A204.1 (cell line): ENCODE results near the gene EXOC3L1.

Experiments
- FAIRE-seq: peaks from 2 replicates; lab custom pipeline; 2012; peaks lifted over from hg19 to GRCh38; lab: Jason Lieb, UNC

EXOC3L1 gene

GRCh38 chr16:67190041-67190440, at the start of gene EXOC3L1:
EXOC3L1 (minus strand) TSS chr16:67190136; CDS start chr16:67189676, 460 bp downstream.
- no peak for FAIRE-seq

- no peak for FAIRE-seq
Observed at GRCh38 chr16:67238806-67239470, 49.0 kb upstream of the EXOC3L1 start.

- no peak for FAIRE-seq
Observed at GRCh38 chr16:67238278-67238575, 48.3 kb upstream of the EXOC3L1 start.

GRCh38 chr16:67237396-67238277, 47.7 kb upstream of the EXOC3L1 start:
- FAIRE-seq = no peak

- FAIRE-seq = no peak
Observed at GRCh38 chr16:67236563-67237395, 46.8 kb upstream of the EXOC3L1 start.

- FAIRE-seq = no peak
Observed at GRCh38 chr16:67235816-67236562, 46.1 kb upstream of the EXOC3L1 start.

- no peak for FAIRE-seq
Observed at GRCh38 chr16:67234180-67234597, 44.3 kb upstream of the EXOC3L1 start.

GRCh38 chr16:67233596-67233995, 43.7 kb upstream of the EXOC3L1 start:
- FAIRE-seq = no peak

GRCh38 chr16:67230809-67231660, 41.1 kb upstream of the EXOC3L1 start:
- no peak for FAIRE-seq

- no peak for FAIRE-seq
Observed at GRCh38 chr16:67229906-67230808, 40.2 kb upstream of the EXOC3L1 start.

GRCh38 chr16:67228905-67229304, 39.0 kb upstream of the EXOC3L1 start:
- FAIRE-seq = no peak

- FAIRE-seq = no peak
Observed at GRCh38 chr16:67228034-67228785, 38.3 kb upstream of the EXOC3L1 start.

- FAIRE-seq = no peak
Observed at GRCh38 chr16:67227567-67227921, 37.6 kb upstream of the EXOC3L1 start.

- peak; percentile 97 for FAIRE-seq
Observed at GRCh38 chr16:67226804-67227566, 37.0 kb upstream of the EXOC3L1 start, which contains the start of gene TMEM208. TMEM208 (plus strand) TSS chr16:67227130; CDS start chr16:67227219, 89 bp downstream.

GRCh38 chr16:67226295-67226803, 36.4 kb upstream of the EXOC3L1 start:
- FAIRE-seq = no peak

- FAIRE-seq = no peak
Observed at GRCh38 chr16:67223992-67224391, 34.1 kb upstream of the EXOC3L1 start.

- FAIRE-seq = no peak
Observed at GRCh38 chr16:67216612-67217490, 26.9 kb upstream of the EXOC3L1 start.
